Right ventricle myocardium inferior (tissue), 1 donor: ENCODE data around the gene MZT2A. TPM values are rescaled to one million over a fixed set of nuclear protein-coding genes. Genes with fewer than 3 reads are reported as not detected.
"Not testable (repeated sequence)": the region's sequence is repeated elsewhere in the genome, so short reads cannot be mapped to it uniquely, and the experiment has no call there.

Source experiments
- ATAC-seq: fragments of 200-7000 bp; cut with Tn5 transposase; one replicate; pipeline ENCODE4 v1.9.1; 2020; ENCODE audit warnings: mild to moderate bottlenecking, moderate library complexity
- DNase-seq: peaks from one replicate; pipeline ENCODE4 v3.0.0; 2021; ENCODE audit errors: missing footprints
- intact Hi-C: fragments of 100-400 bp; cut with DNase I; formaldehyde crosslinking; loops from one replicate; pipeline ENCODE4 v1.11.0; 2022
- total RNA-seq: library from RNA; stranded (reverse); fragmentation: NEBNext Ultra II Directional; extraction: Animal tissue kit (Norgen Biotek cat#: 25700); gene quantifications from one replicate; pipeline ENCODE4 v1.2.1, GENCODE V29; 2021
- donor health status: DM: no; HTN: yes; CAD: no; lungs with severe emphysema.

MZT2A gene
- total RNA-seq, 1 donor from 2014 or later, result 401 TPM

DNA sequence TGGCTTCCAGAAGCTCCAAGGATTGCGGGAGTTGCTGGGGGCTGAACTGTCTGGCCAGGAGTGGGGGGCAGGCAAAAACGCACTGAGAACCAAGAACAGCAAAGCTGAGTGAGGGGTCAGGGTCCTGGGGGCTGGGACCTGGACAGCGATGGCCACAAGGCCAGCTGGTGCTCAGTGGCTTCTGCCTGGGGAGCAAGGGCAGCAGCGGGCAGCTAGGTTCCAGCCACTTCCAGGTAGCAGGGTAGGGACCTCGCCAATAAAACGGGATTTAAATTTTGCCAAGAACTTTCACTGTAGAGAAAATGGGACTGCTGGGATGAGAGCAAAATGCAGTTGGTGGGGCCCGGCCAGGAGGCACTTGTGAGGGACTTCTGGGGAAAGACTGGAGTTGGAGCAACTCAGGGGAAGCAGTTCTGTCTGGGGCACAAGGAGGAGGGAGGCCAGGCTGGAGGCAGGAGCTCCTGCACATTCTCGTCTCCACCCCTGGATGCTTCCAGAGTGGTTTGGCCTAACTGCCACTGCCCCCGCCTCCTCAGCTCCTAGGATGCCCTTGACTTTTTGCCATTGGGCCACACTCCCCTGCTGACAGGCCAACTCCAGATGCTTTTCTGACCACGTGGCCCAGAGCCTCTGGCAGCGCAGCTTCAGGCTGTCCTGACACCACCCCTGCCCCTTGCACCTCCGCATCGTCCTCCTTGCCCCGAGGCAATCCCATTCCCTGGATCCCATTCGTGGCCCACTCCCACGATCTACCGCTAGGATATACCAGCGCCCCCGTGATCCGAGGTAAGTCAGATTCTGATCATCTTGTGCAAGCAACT lies 30.0 kb upstream of the MZT2A start:
- peak; percentile 76 for DNase-seq
- intact Hi-C loops, result no loop called here

DNA sequence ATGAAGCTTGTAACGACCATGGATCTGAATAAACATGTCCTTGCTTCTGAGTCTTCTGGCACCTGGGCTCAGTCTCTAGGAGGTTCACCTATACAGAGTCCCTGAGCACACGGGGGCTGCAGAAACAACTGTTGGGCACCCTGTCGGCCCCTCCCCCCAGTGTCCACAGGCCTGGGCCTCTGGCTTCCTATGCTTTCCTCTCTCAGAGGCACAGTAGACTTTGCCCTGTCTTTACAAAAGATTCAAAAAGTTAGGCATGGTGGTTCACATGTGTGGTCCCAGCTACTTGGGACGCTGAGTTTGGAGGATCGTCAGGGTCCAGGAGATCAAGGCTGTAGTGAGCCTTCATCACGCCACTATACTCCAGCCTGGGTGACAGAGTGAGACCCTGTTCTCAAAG lies 29.3 kb upstream of the MZT2A start:
- DNase-seq, intact Hi-C loops, ATAC-seq: not testable (repeated sequence)

More for the DNA sequence above, 30.0 kb upstream of the MZT2A start:
- peak; percentile 94 for ATAC-seq

DNA sequence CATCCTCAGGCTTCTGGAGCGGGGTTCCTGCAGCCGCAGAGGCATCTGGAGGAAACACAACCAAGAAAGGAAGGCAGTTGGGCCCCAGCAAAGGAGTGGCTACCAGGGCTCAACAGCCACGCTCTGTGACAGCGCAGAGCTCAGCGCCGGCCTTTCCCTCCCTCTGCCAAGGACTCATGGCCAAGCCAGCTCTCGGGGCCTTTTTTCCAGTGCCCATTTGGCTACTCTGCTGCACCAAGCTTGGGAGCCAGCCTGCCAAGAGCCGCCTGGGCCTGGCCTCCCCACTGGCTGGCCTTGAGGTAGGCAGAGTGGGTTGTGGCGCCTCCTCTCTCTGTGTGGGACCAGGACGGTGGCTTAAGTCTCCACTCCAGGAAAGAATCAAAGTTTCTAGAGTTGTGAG lies 28.3 kb upstream of the MZT2A start:
- no peak for ATAC-seq
- peak; percentile 59 for DNase-seq
- intact Hi-C loops, result no loop called here

DNA sequence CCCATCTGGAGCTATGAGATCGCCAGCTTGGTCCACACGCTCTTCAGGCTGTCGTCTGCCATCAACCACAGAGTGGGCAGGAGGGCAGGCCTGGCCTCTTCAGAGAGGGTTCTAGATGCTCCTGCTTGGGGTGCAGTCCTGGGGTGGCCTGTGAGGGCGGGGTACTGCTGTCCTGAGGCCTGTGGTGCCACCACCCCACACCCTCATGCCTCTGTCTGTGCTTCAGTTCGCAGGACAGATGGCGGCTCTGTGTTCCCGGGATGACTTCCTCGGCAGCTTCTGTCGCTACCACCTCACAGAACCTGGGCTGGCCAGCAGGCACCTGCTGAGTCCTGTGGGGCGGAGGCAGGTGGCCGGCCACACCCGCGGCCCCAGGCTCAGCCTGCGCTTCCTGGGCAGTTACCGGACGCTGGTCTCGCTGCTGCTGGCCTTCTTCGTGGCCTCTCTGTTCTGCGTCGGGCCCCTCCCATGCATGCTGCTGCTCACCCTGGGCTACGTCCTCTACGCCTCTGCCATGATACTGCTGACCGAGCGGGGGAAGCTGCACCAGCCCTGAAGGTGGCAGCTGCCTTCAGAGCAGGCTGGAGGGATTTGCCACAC lies 27.8 kb upstream of the MZT2A start:
- not testable (repeated sequence) for ATAC-seq, DNase-seq
- intact Hi-C loops, result loop anchor here (5.0 kb wide), 1 partner anchor 108 kb away; no protein-coding TSS in a partner anchor

DNA sequence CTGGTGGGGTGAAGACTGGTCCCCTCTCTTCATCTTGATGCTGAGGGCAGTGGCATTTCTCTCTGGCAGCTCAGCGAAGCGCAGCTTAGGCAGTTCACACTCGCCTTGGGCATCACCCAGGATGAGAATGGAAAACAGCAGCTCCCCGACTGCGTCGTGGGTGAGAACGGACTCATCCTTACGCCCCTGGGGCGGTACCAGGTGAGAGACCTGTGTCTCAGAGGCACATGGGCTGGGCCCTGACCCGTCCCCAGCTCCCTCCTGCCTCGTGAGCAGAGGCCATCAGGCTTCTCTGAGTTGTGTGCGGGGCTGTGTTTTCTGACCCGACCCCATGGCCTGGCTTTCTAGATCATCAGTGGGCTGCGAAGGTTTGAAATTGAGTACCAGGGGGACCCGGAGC lies 27.3 kb upstream of the MZT2A start:
- intact Hi-C loops, result loop anchor here (5.0 kb wide), 1 partner anchor 107 kb away; no protein-coding TSS in a partner anchor
- ATAC-seq (no peak), DNase-seq (no peak)

DNA sequence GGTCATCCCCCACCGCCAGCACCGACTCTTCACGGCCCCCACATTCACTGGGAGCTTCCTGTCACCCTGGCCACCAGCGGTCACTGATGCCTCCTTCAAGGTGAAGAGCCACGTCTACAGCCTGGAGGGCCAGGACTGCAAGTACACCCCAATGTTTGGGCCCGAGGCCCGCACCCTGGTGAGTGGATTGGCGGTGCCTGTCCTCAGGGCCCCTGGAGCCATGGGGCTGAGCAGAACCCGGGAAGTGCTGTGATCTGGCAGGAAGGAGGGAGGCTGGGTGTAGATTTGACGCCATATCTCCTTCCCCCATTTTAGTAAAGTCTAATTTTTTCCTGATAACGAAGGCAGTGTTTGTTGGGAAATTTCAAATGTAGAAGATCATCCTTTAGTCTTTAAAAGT lies 26.3 kb upstream of the MZT2A start:
- intact Hi-C loops, result loop anchor here (5.0 kb wide), 1 partner anchor 106 kb away; no protein-coding TSS in a partner anchor
- not testable (repeated sequence) for ATAC-seq, DNase-seq

DNA sequence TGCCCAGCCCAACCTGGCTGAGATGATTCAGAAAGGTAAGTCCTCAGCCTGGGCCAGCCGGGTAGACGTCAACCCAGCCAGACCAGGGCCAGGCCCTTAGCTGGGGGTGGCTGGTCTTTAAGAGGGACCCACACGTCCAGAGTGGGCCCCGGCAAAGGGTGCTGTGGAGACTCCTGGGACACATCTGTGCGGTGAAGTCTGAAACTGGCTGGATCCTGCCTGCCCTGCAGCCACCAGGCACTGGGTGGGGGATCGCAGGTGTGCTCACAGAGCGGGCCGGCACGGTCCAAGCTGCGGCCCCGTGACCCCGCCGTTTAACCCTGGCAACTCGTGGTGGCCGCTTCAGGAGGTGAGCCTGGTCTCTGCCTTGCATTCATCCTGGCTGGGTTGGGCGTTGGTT lies 25.7 kb upstream of the MZT2A start:
- DNase-seq, result not testable (repeated sequence)
- intact Hi-C loops, result loop anchor here (5.0 kb wide), 1 partner anchor 106 kb away; no protein-coding TSS in a partner anchor

DNA sequence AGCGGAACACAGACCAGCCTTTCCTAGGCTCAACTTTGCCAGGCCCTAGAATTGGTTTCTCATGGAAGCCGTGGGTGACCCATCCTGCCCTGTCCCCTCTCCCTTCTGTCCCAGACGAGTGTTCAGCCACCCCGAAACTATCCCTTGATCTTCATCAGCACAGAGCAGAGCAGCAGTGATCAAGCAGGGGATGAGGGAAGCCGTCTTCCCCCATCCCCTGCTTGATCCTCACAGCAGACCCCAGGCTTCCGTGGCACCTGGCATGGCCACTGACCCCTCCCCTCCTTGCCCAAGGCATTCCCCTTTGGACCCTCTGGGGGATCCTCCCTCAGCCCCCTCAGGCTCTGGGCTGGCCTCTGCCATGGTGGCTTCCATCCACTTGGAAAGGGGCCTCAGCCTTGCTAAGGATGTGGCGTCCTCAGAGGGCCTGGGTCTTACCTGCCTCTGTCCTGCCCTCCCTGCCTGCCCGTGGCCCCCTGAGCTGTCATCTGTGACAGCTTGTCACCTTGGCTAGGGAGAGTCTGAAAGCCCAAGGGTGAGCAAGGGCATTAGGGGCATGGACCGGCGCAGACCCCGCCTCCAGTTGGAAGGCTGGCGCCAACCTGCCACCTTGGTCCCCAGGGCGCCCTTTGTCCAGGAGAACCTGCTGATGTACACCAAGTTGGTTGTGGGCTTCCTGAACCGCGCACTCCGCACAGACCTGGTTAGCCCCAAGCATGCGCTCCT lies 25.1 kb upstream of the MZT2A start:
- ATAC-seq (no peak), DNase-seq (no peak)
- intact Hi-C loops, result loop anchor here (5.0 kb wide), 1 partner anchor 105 kb away; no protein-coding TSS in a partner anchor

More for the DNA sequence above, 25.7 kb upstream of the MZT2A start:
- not testable (repeated sequence) for ATAC-seq

DNA sequence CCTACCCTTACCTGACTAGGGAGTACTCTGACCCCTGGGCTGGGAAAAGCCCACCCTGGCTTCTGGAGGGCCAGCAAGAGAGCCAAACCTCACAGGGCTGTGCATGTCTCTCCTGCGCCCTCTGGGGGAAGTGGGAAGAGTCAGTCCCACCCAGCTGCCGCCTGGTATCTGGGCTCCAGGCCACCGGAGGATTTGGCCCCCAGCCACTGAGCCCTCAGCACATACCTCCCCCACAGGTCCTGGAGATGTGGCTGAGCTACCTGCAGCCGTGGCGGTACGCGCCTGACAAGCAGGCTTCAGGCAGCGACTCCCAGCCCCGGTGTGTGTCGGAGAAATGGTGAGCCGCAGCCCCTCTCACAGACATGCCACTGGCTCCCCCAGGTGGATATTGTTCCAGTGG lies 24.4 kb upstream of the MZT2A start:
- not testable (repeated sequence) for DNase-seq
- intact Hi-C loops, result loop anchor here (5.0 kb wide), 1 partner anchor 104 kb away; no protein-coding TSS in a partner anchor
- ATAC-seq, result peak; percentile 69

DNA sequence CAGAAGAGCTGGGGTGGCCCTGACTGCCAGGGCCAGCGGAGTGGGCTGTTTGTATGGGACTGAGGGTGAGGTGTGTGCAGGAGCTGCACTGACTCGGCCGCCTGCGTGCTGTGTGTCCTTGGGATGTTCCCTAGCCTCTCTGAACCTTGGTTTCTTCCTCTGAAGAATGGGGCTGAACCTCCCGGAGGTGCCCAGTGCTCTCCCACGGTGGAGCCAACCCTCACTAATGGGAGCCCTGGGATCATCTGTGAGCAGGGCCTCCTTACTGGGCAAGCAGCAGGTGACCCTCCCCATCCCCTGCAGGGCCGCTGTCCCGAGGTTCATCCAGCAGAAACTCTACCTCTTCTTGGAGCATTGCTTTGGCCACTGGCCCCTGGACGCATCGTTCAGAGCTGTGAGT lies 23.8 kb upstream of the MZT2A start:
- ATAC-seq (no peak), DNase-seq (no peak)
- intact Hi-C loops, result loop anchor here (5.0 kb wide), 1 partner anchor 104 kb away; no protein-coding TSS in a partner anchor

DNA sequence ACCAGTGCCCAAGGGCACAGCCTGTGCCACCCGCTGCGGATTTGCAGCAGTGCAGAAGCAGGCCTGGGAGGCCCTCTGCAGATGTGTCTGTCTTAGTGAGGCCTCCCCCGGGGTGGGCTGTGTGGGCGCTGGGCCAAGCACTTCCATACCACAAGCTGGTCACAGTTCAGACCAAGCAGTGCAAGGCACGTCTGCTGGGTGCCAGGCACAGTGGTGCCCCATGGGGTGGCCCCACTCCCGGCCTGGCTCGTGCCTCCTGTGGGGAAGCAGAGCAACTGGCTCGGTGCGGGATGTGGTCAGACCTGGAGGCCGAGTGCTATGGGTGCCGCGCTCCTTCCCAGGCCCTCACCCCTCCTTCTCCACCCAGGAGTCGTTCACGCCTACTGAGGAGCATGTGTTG lies 23.0 kb upstream of the MZT2A start:
- intact Hi-C loops, result loop anchor here (5.0 kb wide), 1 partner anchor 103 kb away; no protein-coding TSS in a partner anchor
- not testable (repeated sequence) for DNase-seq, ATAC-seq

DNA sequence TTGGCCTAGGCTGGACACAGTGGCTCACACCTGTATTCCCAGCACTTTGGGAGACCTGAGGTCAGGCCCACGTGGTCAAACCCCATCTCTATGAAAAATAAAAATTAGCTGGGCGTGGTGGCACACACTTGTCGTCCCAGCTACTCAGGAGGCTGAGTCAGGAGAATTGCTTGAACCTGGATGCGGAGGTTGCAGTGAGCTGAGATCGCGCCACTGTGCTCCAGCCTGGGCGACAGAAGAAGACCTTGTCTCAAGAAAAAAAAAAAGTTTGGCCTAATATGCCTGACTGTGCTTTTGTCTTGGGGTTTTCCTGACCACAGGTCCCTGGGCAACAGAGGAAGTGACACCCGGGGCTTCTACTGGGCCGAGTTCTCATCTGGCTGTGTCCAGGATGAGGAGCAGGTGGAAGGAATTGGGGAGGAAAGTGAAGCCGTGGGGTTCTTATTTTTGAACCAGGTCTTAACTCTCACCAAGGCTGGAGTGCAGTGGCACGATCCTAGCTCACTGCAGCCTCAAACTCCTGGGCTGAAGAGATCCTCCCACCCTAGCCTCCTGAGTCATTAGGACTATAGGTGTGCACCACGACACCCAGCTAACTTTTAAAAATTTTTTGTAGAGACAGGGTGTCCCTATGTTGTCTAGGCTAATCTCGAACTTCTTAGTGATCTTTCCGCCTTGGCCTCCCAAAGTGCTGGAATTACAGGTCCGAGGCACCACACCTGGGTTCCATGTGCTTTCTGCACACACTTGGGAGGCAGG lies 22.4 kb upstream of the MZT2A start:
- DNase-seq, ATAC-seq: not testable (repeated sequence)
- intact Hi-C loops, result loop anchor here (5.0 kb wide), 1 partner anchor 102 kb away; no protein-coding TSS in a partner anchor

DNA sequence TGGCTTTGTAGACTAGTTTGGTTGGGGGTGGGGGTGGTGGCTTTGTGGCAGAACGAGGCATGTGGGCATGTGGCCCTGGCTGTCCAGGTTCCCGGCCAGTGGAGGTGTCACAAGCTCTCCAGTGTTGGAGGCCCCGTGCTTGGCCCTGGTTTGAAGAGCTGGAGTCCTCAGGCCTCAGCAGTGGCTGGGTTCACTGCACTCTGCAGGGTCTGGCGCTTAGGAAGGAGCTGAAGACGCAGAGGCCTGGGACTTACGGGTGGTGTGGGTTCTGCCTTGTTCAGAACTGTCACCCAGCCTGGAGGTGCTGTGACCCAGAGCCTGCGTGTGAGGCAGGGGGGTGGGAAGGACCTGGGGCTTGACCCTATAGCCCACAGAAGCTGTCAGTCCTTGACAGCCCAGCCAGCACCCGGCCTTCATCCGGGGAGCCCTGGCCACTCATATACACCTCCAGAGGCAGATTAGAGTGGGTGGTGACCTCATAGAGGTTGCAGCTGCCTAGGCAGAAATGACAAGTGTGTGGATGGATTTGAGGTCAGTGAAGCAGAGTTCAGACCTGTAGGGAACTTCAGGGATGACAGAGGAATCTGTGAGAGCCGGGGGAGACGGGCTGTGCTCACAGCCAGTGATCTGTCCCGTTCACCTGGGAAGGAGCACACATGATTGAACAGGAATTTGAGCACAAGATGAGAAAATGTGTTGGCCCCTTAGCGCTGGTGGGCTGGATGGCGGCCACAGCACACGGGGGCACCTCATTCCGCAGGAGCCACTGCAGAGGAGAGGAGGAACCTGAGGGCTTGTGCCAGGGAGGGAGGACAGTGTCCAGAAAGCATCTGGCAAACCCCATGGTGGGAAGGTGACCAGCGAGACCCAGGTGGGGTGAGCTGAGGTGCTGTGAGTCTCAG lies 20.0 kb upstream of the MZT2A start:
- ATAC-seq, result peak; percentile 35
- DNase-seq, intact Hi-C loops: not testable (repeated sequence)

DNA sequence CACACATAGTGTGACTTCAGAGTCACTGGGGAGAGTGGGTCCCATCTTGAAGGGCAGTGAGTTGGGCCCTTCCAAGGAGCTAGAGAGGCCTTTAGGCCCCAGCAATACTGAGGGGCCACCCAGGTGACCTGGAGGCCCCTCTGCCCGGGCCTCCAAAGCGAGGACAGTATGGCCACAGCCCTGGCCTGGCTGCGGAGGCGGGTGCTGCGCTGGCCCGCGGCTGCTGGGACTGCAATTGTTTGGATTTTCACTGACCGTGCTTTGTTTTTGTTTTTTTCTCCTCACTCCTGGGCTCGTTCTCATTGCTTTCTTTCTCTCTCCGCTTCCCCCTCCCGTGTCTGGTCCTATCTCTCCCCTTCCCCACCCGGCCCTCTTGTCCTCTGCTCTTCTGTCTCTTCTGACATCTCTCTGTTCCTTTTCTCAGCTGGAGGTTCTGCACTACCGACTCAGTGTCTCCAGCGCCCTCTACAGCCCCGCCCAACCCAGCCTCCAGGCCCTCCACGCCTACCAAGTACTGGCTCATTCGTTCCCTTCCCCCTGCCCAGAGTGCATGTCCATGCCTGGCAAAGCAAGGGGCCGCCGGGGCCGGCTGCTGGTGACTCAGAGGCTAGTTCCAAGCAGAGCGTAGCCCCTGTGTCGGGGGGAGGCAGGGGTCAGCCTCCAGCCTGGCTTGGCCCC lies 19.2 kb upstream of the MZT2A start:
- DNase-seq, intact Hi-C loops: not testable (repeated sequence)
- peak; percentile 10 for ATAC-seq

DNA sequence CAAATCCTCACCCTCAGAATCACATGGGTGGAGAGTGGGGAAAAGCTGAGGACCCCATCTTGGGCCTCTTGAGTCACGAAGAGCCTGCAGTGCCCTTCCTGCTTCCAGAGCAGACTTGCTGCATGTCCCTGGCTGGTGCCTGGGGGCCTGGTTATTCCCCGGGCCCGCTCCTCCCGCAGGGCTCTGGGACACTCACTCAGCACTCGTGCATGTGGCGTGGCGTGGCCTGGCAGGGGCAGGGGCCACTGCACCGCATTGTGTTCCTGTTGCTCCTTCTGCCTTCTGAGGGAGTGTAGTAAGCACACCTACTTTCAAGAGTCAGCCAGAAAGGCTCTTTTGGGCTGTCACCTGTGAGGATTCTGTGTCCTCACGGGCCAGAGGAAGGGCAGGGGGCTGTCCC lies 17.4 kb upstream of the MZT2A start:
- DNase-seq (no peak), ATAC-seq (no peak)
- intact Hi-C loops, result no loop called here

DNA sequence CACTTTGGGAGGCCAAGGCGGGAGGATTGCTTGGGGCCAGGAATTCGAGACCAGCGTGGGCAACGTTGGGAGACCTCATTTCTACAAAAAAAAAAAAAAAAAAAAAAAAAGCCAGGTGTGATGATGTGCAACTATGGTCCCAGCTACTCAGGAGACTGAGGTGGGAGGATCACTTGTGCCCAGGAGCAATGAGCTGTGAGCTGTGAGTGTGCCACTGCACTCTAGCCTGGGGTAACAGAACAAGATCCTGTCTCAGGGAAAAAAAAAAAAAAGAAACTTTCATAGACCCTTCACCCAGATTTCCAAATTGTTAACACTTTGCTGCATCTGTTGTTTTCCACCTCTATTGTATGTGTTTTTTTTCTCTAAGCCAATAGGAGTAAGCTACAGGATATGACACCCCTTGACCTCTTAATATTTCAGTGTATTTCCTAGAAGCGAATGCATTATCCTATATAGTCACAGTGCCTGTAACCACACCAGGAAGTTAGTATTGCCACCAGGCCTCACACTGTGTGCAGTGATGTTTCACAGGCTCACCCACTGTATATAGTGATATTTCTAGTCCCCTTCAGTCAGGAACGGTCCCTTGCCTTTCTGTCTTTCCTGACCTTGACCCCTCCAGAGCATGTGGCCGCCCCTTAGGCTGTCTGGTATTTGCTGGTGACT lies 12.0 kb upstream of the MZT2A start:
- intact Hi-C loops, DNase-seq, ATAC-seq: not testable (repeated sequence)
